ENCODE measurements around the gene PITPNM3. TPM values are rescaled to one million over a fixed set of nuclear protein-coding genes. Genes with fewer than 3 reads are reported as not detected.
"Not testable (repeated sequence)": the region's sequence is repeated elsewhere in the genome, so short reads cannot be mapped to it uniquely, and the experiment has no call there.

Gene PITPNM3
- total and polyA plus RNA-seq, 12 donors = 0.12 to 0.70 (median 0.33) TPM

DNA sequence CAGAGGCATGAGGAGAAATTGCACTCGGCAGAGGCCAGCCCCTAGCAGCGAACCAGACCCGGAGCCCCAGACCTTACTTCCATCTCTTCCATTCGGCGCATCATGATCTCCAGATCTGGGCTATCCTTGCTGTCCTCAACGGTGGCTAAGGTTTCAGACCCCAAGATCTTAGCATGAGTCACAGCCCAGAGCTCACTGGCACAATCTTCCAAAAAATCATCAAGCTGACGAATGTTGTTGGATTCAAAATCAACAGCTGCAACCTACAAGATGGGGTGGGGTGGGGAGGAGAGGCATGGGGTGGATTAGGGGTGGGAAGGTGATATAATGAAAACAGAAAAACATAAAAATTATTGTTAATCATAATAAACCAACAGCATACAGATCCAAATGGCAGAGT is 39.7 kb upstream of the PITPNM3 start:
- 89 to 97% methylated on average over 7 of the region's 7 CpGs for WGBS, 2 donors
- Histone ChIP-seq H3K4me1 (peaks cover 0 to 29% (median 3%) of the 10 kb centered on the region in 9 donors), H3K27ac (no peak overlapping the region), H3K4me3 (no peak overlapping the region), H3K27me3 (no peaks in the 10 kb centered on the region), H3K9me3 (no peaks in the 10 kb centered on the region), H3K36me3 (peaks cover 0 to 99% (median 41%) of the 10 kb centered on the region in 9 donors)
- intact Hi-C loops (cut with DNase I) = no loop called here
- DNase-seq = no peak
- no peak for ATAC-seq
- TF ChIP-seq, protein P1, sequence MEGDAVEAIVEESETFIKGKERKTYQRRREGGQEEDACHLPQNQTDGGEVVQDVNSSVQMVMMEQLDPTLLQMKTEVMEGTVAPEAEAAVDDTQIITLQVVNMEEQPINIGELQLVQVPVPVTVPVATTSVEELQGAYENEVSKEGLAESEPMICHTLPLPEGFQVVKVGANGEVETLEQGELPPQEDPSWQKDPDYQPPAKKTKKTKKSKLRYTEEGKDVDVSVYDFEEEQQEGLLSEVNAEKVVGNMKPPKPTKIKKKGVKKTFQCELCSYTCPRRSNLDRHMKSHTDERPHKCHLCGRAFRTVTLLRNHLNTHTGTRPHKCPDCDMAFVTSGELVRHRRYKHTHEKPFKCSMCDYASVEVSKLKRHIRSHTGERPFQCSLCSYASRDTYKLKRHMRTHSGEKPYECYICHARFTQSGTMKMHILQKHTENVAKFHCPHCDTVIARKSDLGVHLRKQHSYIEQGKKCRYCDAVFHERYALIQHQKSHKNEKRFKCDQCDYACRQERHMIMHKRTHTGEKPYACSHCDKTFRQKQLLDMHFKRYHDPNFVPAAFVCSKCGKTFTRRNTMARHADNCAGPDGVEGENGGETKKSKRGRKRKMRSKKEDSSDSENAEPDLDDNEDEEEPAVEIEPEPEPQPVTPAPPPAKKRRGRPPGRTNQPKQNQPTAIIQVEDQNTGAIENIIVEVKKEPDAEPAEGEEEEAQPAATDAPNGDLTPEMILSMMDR (IDR thresholded peaks at IDR 0.05) = no peak

DNA sequence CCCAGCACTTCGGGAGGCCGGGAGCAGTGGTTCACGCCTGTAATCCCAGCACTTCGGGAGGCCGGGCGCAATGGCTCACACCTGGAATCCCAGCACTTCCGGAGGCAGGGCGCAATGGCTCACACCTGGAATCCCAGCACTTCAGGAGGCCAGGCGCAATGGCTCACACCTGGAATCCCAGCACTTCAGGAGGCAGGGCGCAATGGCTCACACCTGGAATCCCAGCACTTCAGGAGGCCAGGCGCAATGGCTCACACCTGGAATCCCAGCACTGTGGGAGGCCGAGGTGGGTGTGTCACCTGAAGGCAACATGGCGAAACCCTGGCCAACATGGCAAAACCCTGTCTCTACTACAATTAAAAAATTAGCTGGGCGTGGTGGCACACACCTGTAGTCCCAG is 37.0 kb upstream of the PITPNM3 start:
- DNase-seq; intact Hi-C loops (cut with DNase I); H3K4me3 ChIP-seq; H3K27ac ChIP-seq; ATAC-seq; H3K4me1 ChIP-seq; H3K27me3 ChIP-seq; H3K9me3 ChIP-seq: not testable (repeated sequence)
- 99% methylated on average over 14 of the region's 14 CpGs for WGBS, 2 donors
- peaks cover 0 to 99% (median 57%) of the 10 kb centered on the region in 9 donors for H3K36me3 ChIP-seq

DNA sequence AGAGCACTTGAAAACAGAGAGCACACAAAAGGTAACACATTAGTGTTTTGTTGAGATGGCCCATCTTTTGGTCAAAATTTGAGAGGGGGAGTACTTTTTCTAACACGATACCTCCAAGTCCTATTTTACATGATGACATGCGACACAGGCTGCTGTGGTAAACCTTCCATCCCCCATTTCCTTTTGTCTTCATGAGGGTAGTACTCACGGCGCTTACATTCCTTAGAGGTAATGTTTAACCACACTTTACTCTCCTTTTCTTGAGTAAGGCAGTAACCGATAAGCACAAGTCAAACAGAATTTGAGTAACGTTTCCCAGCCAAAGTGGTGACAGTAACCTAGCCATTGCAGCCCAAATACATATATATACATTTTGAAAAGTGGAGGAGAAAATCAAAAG is 35.8 kb upstream of the PITPNM3 start:
- Histone ChIP-seq H3K4me1 (no peaks in the 10 kb centered on the region), H3K27ac (no peak overlapping the region), H3K9me3 (no peaks in the 10 kb centered on the region), H3K36me3 (peaks cover 0 to 99% (median 64%) of the 10 kb centered on the region in 9 donors), H3K4me3 (no peak overlapping the region), H3K27me3 (no peaks in the 10 kb centered on the region)
- DNase-seq = no peak
- no peak for ATAC-seq
- TF ChIP-seq, protein P1 (IDR thresholded peaks at IDR 0.05) = no peak
- 94 to 95% methylated on average over 6 of the region's 6 CpGs for WGBS, 2 donors
- intact Hi-C loops (cut with DNase I) = no loop called here

DNA sequence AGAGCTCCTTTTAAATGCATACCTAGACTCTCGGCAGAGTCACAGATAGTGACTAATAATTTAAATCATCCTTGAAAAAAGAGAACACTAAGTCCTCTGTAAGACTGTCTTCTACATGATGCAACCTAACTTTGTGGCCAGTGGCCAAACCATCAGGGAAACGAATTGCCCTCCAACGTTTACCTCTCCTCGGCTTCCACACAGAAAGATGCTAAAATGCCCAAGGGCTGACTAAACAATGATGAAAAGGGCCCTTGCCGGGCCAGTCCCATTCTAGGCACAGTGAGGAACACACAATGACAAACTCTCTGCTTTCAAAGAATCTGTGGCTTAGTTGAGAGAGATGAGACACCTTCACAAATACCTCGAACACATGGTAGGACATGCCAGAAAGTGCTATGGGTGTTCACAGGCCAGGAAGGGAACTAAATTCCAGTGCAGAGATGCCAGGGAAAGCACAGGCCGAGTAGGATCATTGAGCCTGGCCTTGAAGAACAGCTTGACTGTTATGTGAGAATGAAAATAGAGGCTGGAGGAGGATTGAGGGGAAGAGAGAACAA is 35.3 kb upstream of the PITPNM3 start:
- H3K4me3 ChIP-seq = no peak overlapping the region
- peaks cover 0 to 99% (median 62%) of the 10 kb centered on the region in 9 donors for H3K36me3 ChIP-seq
- ATAC-seq (no peak), DNase-seq (no peak)
- H3K27ac ChIP-seq = no peak overlapping the region
- TF ChIP-seq, protein P1 (IDR thresholded peaks at IDR 0.05) = no peak
- no peaks in the 10 kb centered on the region for H3K9me3 ChIP-seq
- 84 to 88% methylated on average over 7 of the region's 7 CpGs for WGBS, 2 donors
- no peaks in the 10 kb centered on the region for H3K4me1 ChIP-seq
- intact Hi-C loops (cut with DNase I) = no loop called here
- H3K27me3 ChIP-seq = no peaks in the 10 kb centered on the region

DNA sequence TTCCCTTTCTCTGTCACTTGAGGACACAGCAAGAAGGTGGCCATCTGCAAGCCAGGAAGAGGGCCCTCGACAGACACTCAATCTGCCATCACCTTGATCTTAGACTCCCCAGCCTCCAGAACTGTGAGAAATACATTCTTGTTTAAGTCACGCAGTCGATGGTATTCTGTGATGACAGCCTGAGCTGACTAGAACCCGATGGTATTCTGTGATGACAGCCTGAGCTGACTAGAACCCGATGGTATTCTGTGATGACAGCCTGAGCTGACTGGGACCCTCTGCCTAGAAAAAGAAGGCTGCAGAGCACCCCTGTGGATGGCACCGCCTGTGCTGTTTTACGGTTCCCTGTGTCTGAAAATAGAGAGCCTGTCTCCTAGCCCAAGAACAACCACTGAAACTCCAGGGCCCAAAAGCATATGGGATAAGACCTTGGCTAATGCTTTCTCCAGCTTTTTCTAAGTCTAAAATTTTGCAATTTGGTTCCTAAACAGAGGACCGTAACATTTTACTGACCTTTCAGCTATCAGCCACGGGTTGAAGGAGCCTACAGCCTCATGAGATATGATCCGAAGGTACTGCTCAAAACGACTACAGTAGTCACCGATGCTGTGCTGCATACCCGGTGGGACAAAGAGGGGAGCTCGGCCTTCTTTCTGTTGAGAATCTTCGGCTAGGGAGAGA is 33.1 kb upstream of the PITPNM3 start:
- Histone ChIP-seq H3K27ac (no peak overlapping the region), H3K36me3 (peaks cover 0 to 100% (median 62%) of the 10 kb centered on the region in 9 donors), H3K27me3 (no peaks in the 10 kb centered on the region), H3K9me3 (peaks cover 0 to 15% (median 0%) of the 10 kb centered on the region in 11 donors), H3K4me3 (no peak overlapping the region), H3K4me1 (no peaks in the 10 kb centered on the region)
- ATAC-seq (no peak), DNase-seq (no peak)
- WGBS, 2 donors = 66 to 75% methylated on average over 15 of the region's 15 CpGs
- intact Hi-C loops (cut with DNase I) = no loop called here
- TF ChIP-seq, protein P1 (IDR thresholded peaks at IDR 0.05) = no peak
